Vagina (tissue), 2 donors: ENCODE results near the gene RGL2.

Source experiments
- CTCF ChIP-seq, 3 experiments: fragments of 450-650 bp in 2 of 3; fragments of 200-600 bp in 1 of 3; sonication (generic) in 1 of 3; IDR thresholded peaks; one replicate each; pipeline ENCODE4 v1.5.1; 2017 to 2019; ENCODE audit warnings: antibody characterized with exemption in 3 of 3, mild to moderate bottlenecking in 2 of 3, moderate library complexity in 2 of 3
- POLR2AphosphoS5 ChIP-seq, 2 donors: sonication (generic); formaldehyde crosslinking; IDR thresholded peaks; one replicate each; pipeline ENCODE4 v1.9.0; 2017; ENCODE audit warnings: antibody characterized with exemption in 2 of 2, mild to moderate bottlenecking in 2 of 2, low read depth in 1 of 2; ENCODE audit not compliant: insufficient read depth in 1 of 2

GRCh38 chr6:33286946-33287914 is 11.5 kb downstream of the RGL2 start:
- TF ChIP-seq CTCF (IDR thresholded peaks at IDR 0.05) (no peak), POLR2AphosphoS5 (IDR thresholded peaks at IDR 0.05; ENCODE audit: insufficient read depth in 1 of 2, low read depth in 1 of 2) (no peak)
